Measurements from ENCODE around the gene OCSTAMP. TPM values are rescaled to one million over a fixed set of nuclear protein-coding genes. Genes with fewer than 3 reads are reported as not detected.

Gene OCSTAMP
- polyA plus RNA-seq, 1 donor (not counting 4 experiments of a cell fraction or from before 2014, with no cell fraction given): not detected

- H2AFZ ChIP-seq (ENCODE audit: control insufficient read depth, low read length): peak overlapping the region; percentile 75
Observed at GRCh38 chr20:46562373-46563169, 12.1 kb upstream of the OCSTAMP start.

GRCh38 chr20:46562009-46562372 lies 11.5 kb upstream of the OCSTAMP start:
- DNase-seq (ENCODE audit: low read depth, low spot score) (no peak), FAIRE-seq (no peak)
- Histone ChIP-seq H3K27ac (ENCODE audit: control insufficient read depth, insufficient read depth, low read length) (no peak overlapping the region), H3K4me2 (ENCODE audit: control insufficient read depth, extremely low read depth, insufficient read depth, low read depth, low read length) (peak overlapping the region; percentile 62), H3K4me1 (ENCODE audit: control insufficient read depth, extremely low read depth, insufficient read depth, low read length) (no peaks in the 10 kb centered on the region), H3K9me1 (ENCODE audit: control insufficient read depth, extremely low read depth, insufficient read depth, low read length) (no peaks in the 10 kb centered on the region), H3K27me3 (ENCODE audit: control insufficient read depth, extremely low read depth, insufficient read depth, low read length) (no peaks in the 10 kb centered on the region), H3K9me3 (ENCODE audit: control insufficient read depth, low read depth, low read length) (no peaks in the 10 kb centered on the region), H3K36me3 (ENCODE audit: control insufficient read depth in 2 of 2, extremely low read depth in 1 of 2, insufficient read depth in 2 of 2, low read length in 2 of 2) (no peaks in the 10 kb centered on the region), H3K9ac (ENCODE audit: control insufficient read depth, extremely low read depth, insufficient read depth, low read length) (no peak overlapping the region), H2AFZ (ENCODE audit: control insufficient read depth, low read length) (no peak overlapping the region), H3K79me2 (ENCODE audit: control insufficient read depth, insufficient read depth, low read length) (no peaks in the 10 kb centered on the region), H3K4me3 (ENCODE audit: control insufficient read depth in 2 of 3, extremely low read depth in 1 of 3, insufficient read depth in 2 of 3, low read depth in 1 of 3, low read length in 3 of 3) (no peak overlapping the region), H4K20me1 (ENCODE audit: control insufficient read depth, extremely low read depth, insufficient read depth, low read length) (no peaks in the 10 kb centered on the region)
- dilution Hi-C loops (cut with MboI; ENCODE audit: extremely low pct_ligation_motif_present, low sequenced_read_pairs): no loop called here
- TF ChIP-seq CTCF (optimal IDR thresholded peaks at IDR 0.05 in 1 of 3, IDR thresholded peaks at IDR 0.05 in 1 of 3, conservative IDR thresholded peaks at IDR 0.05 in 1 of 3; ENCODE audit: extremely low read depth in 1 of 3, insufficient read depth in 2 of 3, low read length in 3 of 3) (no peak), EZH2 (IDR thresholded peaks at IDR 0.05; ENCODE audit: low read length) (no peak)

More at GRCh38 chr20:46562373-46563169, 12.1 kb upstream of the OCSTAMP start:
- H3K9me1 ChIP-seq (ENCODE audit: control insufficient read depth, extremely low read depth, insufficient read depth, low read length): no peaks in the 10 kb centered on the region
- H3K79me2 ChIP-seq (ENCODE audit: control insufficient read depth, insufficient read depth, low read length): no peaks in the 10 kb centered on the region
- dilution Hi-C loops (cut with MboI; ENCODE audit: extremely low pct_ligation_motif_present, low sequenced_read_pairs): no loop called here
- H3K4me2 ChIP-seq (ENCODE audit: control insufficient read depth, extremely low read depth, insufficient read depth, low read depth, low read length): peak overlapping the region; percentile 62
- H3K9me3 ChIP-seq (ENCODE audit: control insufficient read depth, low read depth, low read length): no peaks in the 10 kb centered on the region
- peak overlapping the region in 2 of 3 experiments; percentile 29 to 32 for H3K4me3 ChIP-seq (ENCODE audit: control insufficient read depth in 2 of 3, extremely low read depth in 1 of 3, insufficient read depth in 2 of 3, low read depth in 1 of 3, low read length in 3 of 3)
- peak overlapping the region; percentile 9 for H3K9ac ChIP-seq (ENCODE audit: control insufficient read depth, extremely low read depth, insufficient read depth, low read length)
- H3K27ac ChIP-seq (ENCODE audit: control insufficient read depth, insufficient read depth, low read length): no peak overlapping the region
- no peaks in the 10 kb centered on the region for H3K27me3 ChIP-seq (ENCODE audit: control insufficient read depth, extremely low read depth, insufficient read depth, low read length)
- FAIRE-seq (no peak), DNase-seq (ENCODE audit: low read depth, low spot score) (peak; percentile 4)
- H4K20me1 ChIP-seq (ENCODE audit: control insufficient read depth, extremely low read depth, insufficient read depth, low read length): no peaks in the 10 kb centered on the region
- H3K36me3 ChIP-seq (ENCODE audit: control insufficient read depth in 2 of 2, extremely low read depth in 1 of 2, insufficient read depth in 2 of 2, low read length in 2 of 2): no peaks in the 10 kb centered on the region
- TF ChIP-seq CTCF (optimal IDR thresholded peaks at IDR 0.05 in 1 of 3, IDR thresholded peaks at IDR 0.05 in 1 of 3, conservative IDR thresholded peaks at IDR 0.05 in 1 of 3; ENCODE audit: extremely low read depth in 1 of 3, insufficient read depth in 2 of 3, low read length in 3 of 3) (peak; percentile 66 to 93 (median 83)), EZH2 (IDR thresholded peaks at IDR 0.05; ENCODE audit: low read length) (no peak)
- H3K4me1 ChIP-seq (ENCODE audit: control insufficient read depth, extremely low read depth, insufficient read depth, low read length): no peaks in the 10 kb centered on the region

All from keratinocyte (primary cell).